Body of pancreas (tissue), 4 donors: Measurements from ENCODE around the gene YPEL4.
"Not testable (repeated sequence)": the region's sequence is repeated elsewhere in the genome, so short reads cannot be mapped to it uniquely, and the experiment has no call there.

Experiments used
- POLR2A ChIP-seq, 3 donors: fragments of 450-650 bp; IDR thresholded peaks; one replicate each; pipeline ENCODE4 v1.6.1; 2016; ENCODE audit warnings: antibody characterized with exemption in 3 of 3, mild to moderate bottlenecking in 2 of 3
- TF ChIP-seq, protein P1 (sequence below), 7 experiments: fragments of 450-650 bp in 4 of 7; fragments of 200-600 bp in 3 of 7; sonication (generic) in 3 of 7; IDR thresholded peaks; one replicate each; pipeline ENCODE4 v1.5.1; 2016 to 2019; ENCODE audit warnings: antibody characterized with exemption in 7 of 7

DNA sequence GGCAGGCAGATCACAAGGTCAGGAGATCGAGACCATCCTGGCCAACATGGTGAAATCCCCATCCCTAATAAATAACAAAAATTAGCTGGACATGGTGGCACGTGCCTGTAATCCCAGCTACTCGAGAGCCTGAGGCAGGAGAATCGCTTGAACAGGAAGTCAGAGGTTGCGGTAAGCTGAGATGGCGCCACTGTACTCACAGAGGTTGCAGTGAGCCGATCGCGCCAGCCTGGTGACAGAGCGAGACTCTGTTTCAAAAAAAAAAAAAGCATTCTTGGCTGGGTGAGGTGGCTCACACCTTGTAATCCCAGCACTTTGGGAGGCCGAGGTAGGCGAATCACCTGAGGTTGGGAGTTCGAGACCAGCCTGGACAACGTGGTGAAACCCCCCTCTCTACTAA lies 2.5 kb upstream of the YPEL4 start:
- TF ChIP-seq, protein P1, sequence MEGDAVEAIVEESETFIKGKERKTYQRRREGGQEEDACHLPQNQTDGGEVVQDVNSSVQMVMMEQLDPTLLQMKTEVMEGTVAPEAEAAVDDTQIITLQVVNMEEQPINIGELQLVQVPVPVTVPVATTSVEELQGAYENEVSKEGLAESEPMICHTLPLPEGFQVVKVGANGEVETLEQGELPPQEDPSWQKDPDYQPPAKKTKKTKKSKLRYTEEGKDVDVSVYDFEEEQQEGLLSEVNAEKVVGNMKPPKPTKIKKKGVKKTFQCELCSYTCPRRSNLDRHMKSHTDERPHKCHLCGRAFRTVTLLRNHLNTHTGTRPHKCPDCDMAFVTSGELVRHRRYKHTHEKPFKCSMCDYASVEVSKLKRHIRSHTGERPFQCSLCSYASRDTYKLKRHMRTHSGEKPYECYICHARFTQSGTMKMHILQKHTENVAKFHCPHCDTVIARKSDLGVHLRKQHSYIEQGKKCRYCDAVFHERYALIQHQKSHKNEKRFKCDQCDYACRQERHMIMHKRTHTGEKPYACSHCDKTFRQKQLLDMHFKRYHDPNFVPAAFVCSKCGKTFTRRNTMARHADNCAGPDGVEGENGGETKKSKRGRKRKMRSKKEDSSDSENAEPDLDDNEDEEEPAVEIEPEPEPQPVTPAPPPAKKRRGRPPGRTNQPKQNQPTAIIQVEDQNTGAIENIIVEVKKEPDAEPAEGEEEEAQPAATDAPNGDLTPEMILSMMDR (IDR thresholded peaks at IDR 0.05): not testable (repeated sequence)
- not testable (repeated sequence) for TF ChIP-seq POLR2A (IDR thresholded peaks at IDR 0.05)
